HCT116 (cell line): ENCODE data around the gene SERINC4. TPM values are rescaled to one million over a fixed set of nuclear protein-coding genes. Genes with fewer than 3 reads are reported as not detected.

ENCODE experiments used
- ATAC-seq: fragments of 200-7000 bp; cut with Tn5 transposase; 2 replicates; pipeline ENCODE4 v1.9.1; 2020; ENCODE audit warnings: mild to moderate bottlenecking, moderate library complexity
- BruUV-seq: library from RNA; stranded (reverse); fragments of 400-500 nt; replicated peaks from 2 replicates; lab custom pipeline; 2021; lab: Mats Ljungman, UMichigan
- CTCF ChIA-PET: fragments of 300-600 bp; sonication (Branson Sonifier 250); formaldehyde crosslinking; loops from one replicate; lab custom pipeline; 2021; ENCODE audit warnings: antibody characterized with exemption; lab: Charles Lee
- POLR2A ChIA-PET: fragments of 300-600, 350-600 bp; sonication (Branson Sonifier 250); formaldehyde crosslinking; loops from one replicate; lab custom pipeline; 2021; ENCODE audit warnings: antibody characterized with exemption; lab: Charles Lee
- RAD21 ChIA-PET, 2 experiments: fragments of 300-600 bp; sonication (Branson Sonifier 250); formaldehyde crosslinking; loops; one replicate each; lab custom pipeline; 2023; ENCODE audit warnings: low total read pairs in 2 of 2; ENCODE audit not compliant: uncharacterized antibody in 2 of 2, unreplicated experiment in 2 of 2, low non-redundant PET in 1 of 2; lab: Charles Lee
- DNase-seq: peaks from one replicate; pipeline ENCODE4 v3.0.0-alpha.2; 2010; ENCODE audit warnings: low read depth, low spot score
- H2AFZ ChIP-seq: fragments of 200-600 bp; shearing (Covaris generic), sonication (generic); 2 replicates; pipeline ENCODE4 v1.6.1; 2017; ENCODE audit warnings: low read depth, mixed run types, mixed read lengths, antibody characterized with exemption, low read length; ENCODE audit not compliant: poor library complexity, severe bottlenecking
- H3K27ac ChIP-seq: 2 replicates; pipeline ENCODE4 v1.5.1; 2012; ENCODE audit warnings: low read depth, low read length
- H3K27me3 ChIP-seq: fragments of 200-600 bp; sonication (generic); 2 replicates; pipeline ENCODE4 v1.6.1; 2016; ENCODE audit warnings: mixed run types, low read length, mixed read lengths; ENCODE audit not compliant: insufficient read depth
- H3K36me3 ChIP-seq, 2 experiments: fragments of 200-500 bp in 1 of 2; fragments of 200-600 bp in 1 of 2; sonication (Bioruptor generic) in 1 of 2; sonication (generic) in 1 of 2; 2 replicates each; pipeline versions ENCODE4 v1.5.1 to v1.6.1; 2014 to 2016; ENCODE audit warnings: low read length in 2 of 2, inconsistent platforms in 1 of 2, mixed read lengths in 1 of 2, mixed run types in 1 of 2; ENCODE audit not compliant: insufficient read depth in 2 of 2, control insufficient read depth in 1 of 2
- H3K4me1 ChIP-seq, 2 experiments: fragments of 200-600 bp in 1 of 2; sonication (generic) in 1 of 2; 2 replicates each; pipeline versions ENCODE4 v1.5.1 to v1.6.1; 2012 to 2017; ENCODE audit warnings: low read length in 2 of 2, inconsistent platforms in 1 of 2, mild to moderate bottlenecking in 1 of 2, mixed read lengths in 1 of 2, mixed run types in 1 of 2, moderate library complexity in 1 of 2; ENCODE audit not compliant: insufficient read depth in 2 of 2, control insufficient read depth in 1 of 2
- H3K4me2 ChIP-seq: fragments of 200-600 bp; sonication (generic); 2 replicates; pipeline ENCODE4 v1.6.1; 2017; ENCODE audit warnings: mixed run types, low read length, mixed read lengths
- H3K4me3 ChIP-seq, 2 experiments: fragments of 200-600 bp in 1 of 2; sonication (generic) in 1 of 2; replicated peaks in 1 of 2; 2 replicates each; pipeline ENCODE4 v1.5.1; 2011 to 2016; ENCODE audit warnings: low read length in 2 of 2, control low read depth in 1 of 2, low read depth in 1 of 2, mild to moderate bottlenecking in 1 of 2, mixed read lengths in 1 of 2, mixed run types in 1 of 2
- H3K79me2 ChIP-seq: fragments of 200-600 bp; sonication (generic); 2 replicates; pipeline ENCODE4 v1.6.1; 2017; ENCODE audit warnings: mild to moderate bottlenecking, mixed run types, low read length, moderate library complexity, mixed read lengths; ENCODE audit not compliant: insufficient read depth
- H3K9ac ChIP-seq: fragments of 200-600 bp; sonication (generic); 2 replicates; pipeline ENCODE4 v1.6.1; 2016; ENCODE audit warnings: low read length, mixed read lengths
- H3K9me2 ChIP-seq: fragments of 200-600 bp; sonication (generic), shearing (Covaris generic); 2 replicates; pipeline ENCODE4 v1.6.1; 2017; ENCODE audit warnings: mixed run types, mild to moderate bottlenecking, moderate library complexity; ENCODE audit not compliant: insufficient read depth
- H3K9me3 ChIP-seq, 2 experiments: fragments of 200-500 bp in 1 of 2; fragments of 200-600 bp in 1 of 2; sonication (Bioruptor generic) in 1 of 2; sonication (generic) in 1 of 2; 2 replicates each; pipeline ENCODE4 v1.6.1; 2014 to 2017; ENCODE audit warnings: low read length in 2 of 2, mixed read lengths in 2 of 2, inconsistent platforms in 1 of 2, low read depth in 1 of 2, mild to moderate bottlenecking in 1 of 2, mixed run types in 1 of 2, moderate library complexity in 1 of 2; ENCODE audit not compliant: control insufficient read depth in 1 of 2, insufficient read depth in 1 of 2
- H4K20me1 ChIP-seq: fragments of 200-600 bp; sonication (generic), shearing (Covaris generic); 2 replicates; pipeline ENCODE4 v1.6.1; 2017; ENCODE audit warnings: mixed run types, mild to moderate bottlenecking, moderate library complexity; ENCODE audit not compliant: insufficient read depth
- ATF3 ChIP-seq: IDR thresholded peaks from 2 replicates; pipeline ENCODE4 v1.6.1; 2012
- CBX3 ChIP-seq: IDR thresholded peaks from 2 replicates; pipeline ENCODE4 v1.6.1; 2012; ENCODE audit warnings: low read depth
- CEBPB ChIP-seq: IDR thresholded peaks from 2 replicates; pipeline ENCODE4 v1.6.1; 2012; ENCODE audit warnings: low read depth
- CTCF ChIP-seq, 3 experiments: fragments of 200-600 bp in 1 of 3; sonication (generic) in 1 of 3; IDR thresholded peaks in 2 of 3; conservative IDR thresholded peaks in 1 of 3; 2 replicates each; pipeline ENCODE4 v1.5.1; 2012 to 2017; ENCODE audit warnings: low read depth in 2 of 3, low read length in 2 of 3, antibody characterized with exemption in 1 of 3, borderline replicate concordance in 1 of 3, control low read depth in 1 of 3, mild to moderate bottlenecking in 1 of 3, mixed read lengths in 1 of 3, mixed run types in 1 of 3, moderate library complexity in 1 of 3; ENCODE audit not compliant: insufficient read depth in 1 of 3
- EGR1 ChIP-seq: IDR thresholded peaks from 2 replicates; pipeline ENCODE4 v1.6.1; 2012; ENCODE audit warnings: low read depth
- ELF1 ChIP-seq: IDR thresholded peaks from 2 replicates; pipeline ENCODE4 v1.6.1; 2012; ENCODE audit warnings: low read depth, borderline replicate concordance
- FOSL1 ChIP-seq: IDR thresholded peaks from 2 replicates; pipeline ENCODE4 v1.6.1; 2012; ENCODE audit warnings: low read depth
- JUND ChIP-seq: IDR thresholded peaks from 2 replicates; pipeline ENCODE4 v1.6.1; 2012
- POLR2A ChIP-seq: IDR thresholded peaks from 2 replicates; pipeline ENCODE4 v1.7.0; 2011; ENCODE audit warnings: borderline replicate concordance; ENCODE audit not compliant: insufficient read depth, insufficient read length; ENCODE audit errors: extremely low read depth
- SRF ChIP-seq: IDR thresholded peaks from 2 replicates; pipeline ENCODE4 v1.6.1; 2012; ENCODE audit warnings: low read depth
- YY1 ChIP-seq: IDR thresholded peaks from 2 replicates; pipeline ENCODE4 v1.6.1; 2011; ENCODE audit warnings: low read length, low read depth, moderate library complexity, mild to moderate bottlenecking; ENCODE audit not compliant: insufficient replicate concordance; ENCODE audit errors: extremely low read depth
- ZFX ChIP-seq: fragments of 450-650 bp; IDR thresholded peaks from 2 replicates; pipeline ENCODE4 v1.6.1; 2017
- ZNF274 ChIP-seq: fragments of 200-500 bp; sonication (Bioruptor generic); IDR thresholded peaks from 2 replicates; pipeline ENCODE4 v1.6.1; 2014; ENCODE audit warnings: mild to moderate bottlenecking, low read depth, low read length, inconsistent platforms
- intact Hi-C: fragments of 100-400 bp; cut with micrococcal nuclease; formaldehyde crosslinking; loops from 2 replicates; pipeline ENCODE4 v1.10.0; 2022
- total RNA-seq: library from RNA; stranded (reverse); gene quantifications from one replicate; pipeline ENCODE4 v1.2.1, GENCODE V29; 2021; ENCODE audit not compliant: unreplicated experiment
- TF ChIP-seq, protein P1 (sequence below): IDR thresholded peaks from 2 replicates; pipeline ENCODE4 v1.6.1; 2012; ENCODE audit warnings: low read depth

The SERINC4 gene
- total RNA-seq, 1 experiment from 2014 or later, result 0.12 TPM

GRCh38 chr15:43789409-43789808 lies 10.6 kb downstream of the SERINC4 start:
- ChIA-PET RAD21 (no interaction called here), POLR2A (interaction anchor here (2.2 kb wide), 1 partner anchor 13 kb away, joined by 8 read pairs; the partner anchor contains the start of gene ELL3), CTCF (interaction anchor here (1.3 kb wide), 1 partner anchor 12 kb away, joined by 5 read pairs; the partner anchor contains the start of gene ELL3)
- Histone ChIP-seq H3K9ac (no peak overlapping the region), H2AFZ (no peak overlapping the region), H3K27me3 (no peaks in the 10 kb centered on the region), H3K36me3 (peaks cover 11 to 15% of the 10 kb centered on the region in 2 experiments; a peak in 3 of 4 replicates), H3K9me2 (no peaks in the 10 kb centered on the region), H3K9me3 (no peaks in the 10 kb centered on the region), H3K27ac (no peak overlapping the region), H3K4me2 (no peak overlapping the region), H4K20me1 (no peaks in the 10 kb centered on the region), H3K79me2 (peaks cover 23% of the 10 kb centered on the region), H3K4me3 (no peak overlapping the region), H3K4me1 (peaks cover 13 to 17% of the 10 kb centered on the region in 2 experiments)
- BruUV-seq, result no TSS peak
- DNase-seq, result no peak
- ATAC-seq, result no peak
- no peak for TF ChIP-seq ATF3
- no peak for TF ChIP-seq FOSL1
- no peak for TF ChIP-seq CEBPB
- no peak for TF ChIP-seq ZFX
- no peak for TF ChIP-seq JUND
- intact Hi-C loops, result no loop called here

GRCh38 chr15:43779016-43779415 lies 21.0 kb downstream of the SERINC4 start:
- CTCF ChIA-PET, result no interaction called here
- Histone ChIP-seq H3K4me1 (peaks cover 9 to 31% of the 10 kb centered on the region in 2 experiments), H3K9ac (no peak overlapping the region), H3K36me3 (peaks cover 0 to 4% of the 10 kb centered on the region in 2 experiments; a peak in 1 of 4 replicates), H3K27ac (no peak overlapping the region), H4K20me1 (no peaks in the 10 kb centered on the region), H3K9me2 (no peaks in the 10 kb centered on the region), H3K9me3 (no peaks in the 10 kb centered on the region), H3K27me3 (no peaks in the 10 kb centered on the region), H3K4me2 (no peak overlapping the region), H2AFZ (no peak overlapping the region), H3K4me3 (no peak overlapping the region), H3K79me2 (no peaks in the 10 kb centered on the region; the same call in 1 of the 2 replicates)
- RAD21 ChIA-PET, result no interaction called here
- no TSS peak for BruUV-seq
- ATAC-seq (no peak), DNase-seq (no peak)
- POLR2A ChIA-PET, result interaction anchor here (0.6 to 0.7 kb wide), 2 partner anchors 633 to 831 kb away, joined by 3 read pairs; no protein-coding TSS in a partner anchor
- intact Hi-C loops, result loop anchor here (10.0 kb wide), 1 partner anchor 334 kb away; no protein-coding TSS in a partner anchor
- TF ChIP-seq CTCF (IDR thresholded peaks at IDR 0.05 in 2 of 3, conservative IDR thresholded peaks at IDR 0.05 in 1 of 3; ENCODE audit: borderline replicate concordance in 1 of 3, insufficient read depth in 1 of 3, low read depth in 2 of 3, low read length in 2 of 3) (no peak), ZFX (no peak), CBX3 (no peak), POLR2A (no peak), SRF (no peak), FOSL1 (no peak), ZNF274 (no peak), ELF1 (no peak), ATF3 (no peak), YY1 (no peak), JUND (no peak), EGR1 (no peak)
- TF ChIP-seq, protein P1, sequence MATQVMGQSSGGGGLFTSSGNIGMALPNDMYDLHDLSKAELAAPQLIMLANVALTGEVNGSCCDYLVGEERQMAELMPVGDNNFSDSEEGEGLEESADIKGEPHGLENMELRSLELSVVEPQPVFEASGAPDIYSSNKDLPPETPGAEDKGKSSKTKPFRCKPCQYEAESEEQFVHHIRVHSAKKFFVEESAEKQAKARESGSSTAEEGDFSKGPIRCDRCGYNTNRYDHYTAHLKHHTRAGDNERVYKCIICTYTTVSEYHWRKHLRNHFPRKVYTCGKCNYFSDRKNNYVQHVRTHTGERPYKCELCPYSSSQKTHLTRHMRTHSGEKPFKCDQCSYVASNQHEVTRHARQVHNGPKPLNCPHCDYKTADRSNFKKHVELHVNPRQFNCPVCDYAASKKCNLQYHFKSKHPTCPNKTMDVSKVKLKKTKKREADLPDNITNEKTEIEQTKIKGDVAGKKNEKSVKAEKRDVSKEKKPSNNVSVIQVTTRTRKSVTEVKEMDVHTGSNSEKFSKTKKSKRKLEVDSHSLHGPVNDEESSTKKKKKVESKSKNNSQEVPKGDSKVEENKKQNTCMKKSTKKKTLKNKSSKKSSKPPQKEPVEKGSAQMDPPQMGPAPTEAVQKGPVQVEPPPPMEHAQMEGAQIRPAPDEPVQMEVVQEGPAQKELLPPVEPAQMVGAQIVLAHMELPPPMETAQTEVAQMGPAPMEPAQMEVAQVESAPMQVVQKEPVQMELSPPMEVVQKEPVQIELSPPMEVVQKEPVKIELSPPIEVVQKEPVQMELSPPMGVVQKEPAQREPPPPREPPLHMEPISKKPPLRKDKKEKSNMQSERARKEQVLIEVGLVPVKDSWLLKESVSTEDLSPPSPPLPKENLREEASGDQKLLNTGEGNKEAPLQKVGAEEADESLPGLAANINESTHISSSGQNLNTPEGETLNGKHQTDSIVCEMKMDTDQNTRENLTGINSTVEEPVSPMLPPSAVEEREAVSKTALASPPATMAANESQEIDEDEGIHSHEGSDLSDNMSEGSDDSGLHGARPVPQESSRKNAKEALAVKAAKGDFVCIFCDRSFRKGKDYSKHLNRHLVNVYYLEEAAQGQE, result no peak
